Measurements from ENCODE around the gene IRF9.

Gene IRF9

GRCh38 chr14:24160850-24161804 is at the start of gene IRF9:
Gene IRF9 (plus strand): TSS chr14:24161265. CDS start chr14:24162145, 880 bp downstream.
- H3K9me3 Mint-ChIP-seq = no peaks in the 10 kb centered on the region
- peaks cover 67% of the 10 kb centered on the region for H3K4me1 Mint-ChIP-seq
- ATAC-seq (peak; percentile 91), DNase-seq (peak; percentile 98 to 99)
- H3K4me3 Mint-ChIP-seq = peak within 1 kb of the TSS; percentile 96 to 98
- peak within 1 kb of the TSS; percentile 100 for H3K27ac Mint-ChIP-seq
- H3K27me3 Mint-ChIP-seq = no peaks in the 10 kb centered on the region

- H3K4me3 Mint-ChIP-seq = peak overlapping the region; percentile 94 to 97
- H3K27ac Mint-ChIP-seq = peak overlapping the region; percentile 98 to 99
- H3K4me1 Mint-ChIP-seq = peaks cover 33% of the 10 kb centered on the region
Measured at GRCh38 chr14:24113379-24113800, 47.7 kb upstream of the IRF9 start.

GRCh38 chr14:24113801-24114531 is 47.1 kb upstream of the IRF9 start:
- peaks cover 28% of the 10 kb centered on the region for H3K4me1 Mint-ChIP-seq
- no peaks in the 10 kb centered on the region for H3K9me3 Mint-ChIP-seq
- DNase-seq (peak; percentile 86 to 92), ATAC-seq (peak; percentile 62)
- peak overlapping the region; percentile 98 to 99 for H3K27ac Mint-ChIP-seq
- H3K27me3 Mint-ChIP-seq = no peaks in the 10 kb centered on the region
- H3K4me3 Mint-ChIP-seq = peak overlapping the region; percentile 94 to 97

More at GRCh38 chr14:24113379-24113800, 47.7 kb upstream of the IRF9 start:
- Mint-ChIP-seq H3K27me3 (no peaks in the 10 kb centered on the region), H3K9me3 (no peaks in the 10 kb centered on the region)
- ATAC-seq (no peak), DNase-seq (no peak)

GRCh38 chr14:24114532-24115421 is 46.3 kb upstream of the IRF9 start, which contains the start of the genes DCAF11 and NRL:
Gene DCAF11 (plus strand): TSS chr14:24114777. CDS start chr14:24115595, 818 bp downstream.
Gene NRL (minus strand): TSS chr14:24114949. CDS start chr14:24082848, 32,101 bp downstream.
- Mint-ChIP-seq H3K9me3 (no peaks in the 10 kb centered on the region), H3K27ac (peak within 1 kb of the TSS; percentile 98 to 99), H3K27me3 (no peaks in the 10 kb centered on the region), H3K4me3 (peak within 1 kb of the TSS; percentile 94 to 97), H3K4me1 (peaks cover 22% of the 10 kb centered on the region)
- ATAC-seq (peak; percentile 92), DNase-seq (peak; percentile 99)

GRCh38 chr14:24115422-24116127 is 45.5 kb upstream of the IRF9 start:
- no peaks in the 10 kb centered on the region for H3K9me3 Mint-ChIP-seq
- H3K27ac Mint-ChIP-seq = peak overlapping the region; percentile 98 to 99
- H3K27me3 Mint-ChIP-seq = no peaks in the 10 kb centered on the region
- ATAC-seq (no peak), DNase-seq (no peak)
- peaks cover 22% of the 10 kb centered on the region for H3K4me1 Mint-ChIP-seq
- H3K4me3 Mint-ChIP-seq = peak overlapping the region; percentile 94 to 97

- Mint-ChIP-seq H3K4me3 (peak overlapping the region; percentile 94 to 97), H3K27me3 (no peaks in the 10 kb centered on the region), H3K27ac (peak overlapping the region; percentile 87 to 99)
Measured at GRCh38 chr14:24116128-24116814, 44.8 kb upstream of the IRF9 start.

GRCh38 chr14:24117179-24117578 is 43.9 kb upstream of the IRF9 start:
- Mint-ChIP-seq H3K4me1 (peaks cover 22% of the 10 kb centered on the region), H3K9me3 (no peaks in the 10 kb centered on the region), H3K27ac (no peak overlapping the region), H3K4me3 (no peak overlapping the region), H3K27me3 (no peaks in the 10 kb centered on the region)
- DNase-seq (no peak), ATAC-seq (no peak)

More at GRCh38 chr14:24116128-24116814, 44.8 kb upstream of the IRF9 start:
- peaks cover 22% of the 10 kb centered on the region for H3K4me1 Mint-ChIP-seq
- no peak for ATAC-seq
- no peak for DNase-seq
- H3K9me3 Mint-ChIP-seq = no peaks in the 10 kb centered on the region

GRCh38 chr14:24119691-24120090 is 41.4 kb upstream of the IRF9 start:
- no peak for DNase-seq
- H3K27ac Mint-ChIP-seq = no peak overlapping the region
- H3K27me3 Mint-ChIP-seq = no peaks in the 10 kb centered on the region
- H3K9me3 Mint-ChIP-seq = no peaks in the 10 kb centered on the region
- ATAC-seq = no peak
- peaks cover 35% of the 10 kb centered on the region for H3K4me1 Mint-ChIP-seq
- no peak overlapping the region for H3K4me3 Mint-ChIP-seq

GRCh38 chr14:24121210-24121609 is 39.9 kb upstream of the IRF9 start:
- DNase-seq (no peak), ATAC-seq (no peak)
- Mint-ChIP-seq H3K27me3 (no peaks in the 10 kb centered on the region), H3K9me3 (no peaks in the 10 kb centered on the region), H3K4me3 (no peak overlapping the region), H3K27ac (no peak overlapping the region), H3K4me1 (peaks cover 23% of the 10 kb centered on the region)

- peak overlapping the region in 1 of 2 donors; percentile 19 for H3K27ac Mint-ChIP-seq
- ATAC-seq = peak; percentile 39
- no peak overlapping the region for H3K4me3 Mint-ChIP-seq
- H3K9me3 Mint-ChIP-seq = no peaks in the 10 kb centered on the region
- peaks cover 12% of the 10 kb centered on the region for H3K4me1 Mint-ChIP-seq
- H3K27me3 Mint-ChIP-seq = no peaks in the 10 kb centered on the region
- no peak for DNase-seq
Measured at GRCh38 chr14:24122416-24122815, 38.6 kb upstream of the IRF9 start.

- no peaks in the 10 kb centered on the region for H3K9me3 Mint-ChIP-seq
- no peaks in the 10 kb centered on the region for H3K27me3 Mint-ChIP-seq
- no peak overlapping the region for H3K4me3 Mint-ChIP-seq
- H3K4me1 Mint-ChIP-seq = peaks cover 15% of the 10 kb centered on the region
- peak; percentile 18 for ATAC-seq
- DNase-seq = no peak
- H3K27ac Mint-ChIP-seq = peak overlapping the region in 1 of 2 donors; percentile 19
Measured at GRCh38 chr14:24122898-24123297, 38.2 kb upstream of the IRF9 start.

- Mint-ChIP-seq H3K27me3 (no peaks in the 10 kb centered on the region), H3K4me3 (no peak overlapping the region), H3K4me1 (peaks cover 18% of the 10 kb centered on the region), H3K9me3 (no peaks in the 10 kb centered on the region), H3K27ac (peak overlapping the region in 1 of 2 donors; percentile 54)
- peak; percentile 54 for ATAC-seq
- no peak for DNase-seq
Measured at GRCh38 chr14:24123424-24124417, 37.3 kb upstream of the IRF9 start.

GRCh38 chr14:24126939-24127338 is 34.1 kb upstream of the IRF9 start:
- no peaks in the 10 kb centered on the region for H3K27me3 Mint-ChIP-seq
- H3K9me3 Mint-ChIP-seq = no peaks in the 10 kb centered on the region
- no peak overlapping the region for H3K27ac Mint-ChIP-seq
- H3K4me3 Mint-ChIP-seq = no peak overlapping the region
- ATAC-seq (no peak), DNase-seq (no peak)
- H3K4me1 Mint-ChIP-seq = peaks cover 28% of the 10 kb centered on the region
